Endothelial cell of umbilical vein (primary cell): ENCODE data around the gene NR3C1. TPM values are rescaled to one million over a fixed set of nuclear protein-coding genes. Genes with fewer than 3 reads are reported as not detected.

Source experiments
- BruUV-seq: library from RNA; stranded (reverse); fragments of 400-500 nt; replicated peaks from 2 replicates; lab custom pipeline; 2021; lab: Mats Ljungman, UMichigan
- CTCF ChIA-PET: fragments of 300-600, 350-600 bp; sonication (Branson Sonifier 250); formaldehyde crosslinking; loops from one replicate; lab custom pipeline; 2021; ENCODE audit warnings: antibody characterized with exemption, inconsistent platforms; lab: Charles Lee
- POLR2A ChIA-PET: fragments of 300-600, 350-600 bp; sonication (Branson Sonifier 250); formaldehyde crosslinking; loops from one replicate; lab custom pipeline; 2021; ENCODE audit warnings: antibody characterized with exemption, inconsistent platforms; lab: Charles Lee
- DNase-seq: peaks from one replicate; pipeline ENCODE4 v3.0.0-alpha.2; 2011; ENCODE audit warnings: low read depth, low spot score
- FAIRE-seq: peaks from 2 replicates; lab custom pipeline; 2011; peaks lifted over from hg19 to GRCh38; lab: Jason Lieb, UNC
- H2AFZ ChIP-seq: 2 replicates; pipeline ENCODE4 v1.6.0; 2012; ENCODE audit warnings: low read depth, low read length, control low read depth, inconsistent platforms
- H3K27ac ChIP-seq: 2 replicates; pipeline ENCODE4 v1.5.1; 2011; ENCODE audit warnings: low read depth, mild to moderate bottlenecking, control low read depth, low read length, moderate library complexity; ENCODE audit not compliant: insufficient read depth
- H3K27me3 ChIP-seq, 2 experiments: 2 replicates each; pipeline versions ENCODE4 v1.6.0 to v1.6.1; 2011; ENCODE audit warnings: low read length in 2 of 2, mixed read lengths in 1 of 2; ENCODE audit not compliant: control insufficient read depth in 2 of 2, insufficient read depth in 2 of 2
- H3K36me3 ChIP-seq, 2 experiments: 2 replicates in 1 of 2; 3 replicates in 1 of 2; pipeline ENCODE4 v1.5.1; 2011; ENCODE audit warnings: low read length in 2 of 2, mild to moderate bottlenecking in 1 of 2, moderate library complexity in 1 of 2; ENCODE audit not compliant: control insufficient read depth in 2 of 2, insufficient read depth in 2 of 2; ENCODE audit errors: extremely low read depth in 1 of 2
- H3K4me1 ChIP-seq: 3 replicates; pipeline ENCODE4 v1.5.1; 2011; ENCODE audit warnings: mild to moderate bottlenecking, low read length; ENCODE audit not compliant: control insufficient read depth, insufficient read depth; ENCODE audit errors: extremely low read depth
- H3K4me2 ChIP-seq: 2 replicates; pipeline ENCODE4 v1.6.1; 2011; ENCODE audit warnings: low read length, control low read depth, mixed read lengths; ENCODE audit not compliant: insufficient read depth
- H3K4me3 ChIP-seq, 3 experiments: fragments of 200-600 bp in 1 of 3; sonication (generic), shearing (Covaris generic) in 1 of 3; replicated peaks in 1 of 3; 2 replicates each; pipeline ENCODE4 v1.5.1; 2011 to 2016; ENCODE audit warnings: control low read depth in 3 of 3, low read length in 3 of 3, mild to moderate bottlenecking in 2 of 3, inconsistent platforms in 1 of 3, low read depth in 1 of 3, moderate library complexity in 1 of 3; ENCODE audit not compliant: insufficient read depth in 1 of 3
- H3K79me2 ChIP-seq: 2 replicates; pipeline ENCODE4 v1.6.0; 2012; ENCODE audit warnings: low read length, inconsistent platforms; ENCODE audit not compliant: control insufficient read depth, insufficient read depth
- H3K9ac ChIP-seq: replicated peaks from 2 replicates; pipeline ENCODE3; 2011; ENCODE audit warnings: low read length, control low read depth; ENCODE audit not compliant: insufficient read depth; ENCODE audit errors: extremely low read depth
- H3K9me1 ChIP-seq: replicated peaks from 3 replicates; pipeline ENCODE4 v1.6.0; 2011; ENCODE audit warnings: mild to moderate bottlenecking, low read length; ENCODE audit not compliant: control insufficient read depth, insufficient read depth; ENCODE audit errors: extremely low read depth
- H3K9me3 ChIP-seq: replicated peaks from 2 replicates; pipeline ENCODE4 v1.5.1; 2012; ENCODE audit warnings: low read length, inconsistent platforms; ENCODE audit not compliant: control insufficient read depth, insufficient read depth
- H4K20me1 ChIP-seq: replicated peaks from 2 replicates; pipeline ENCODE3; 2011; ENCODE audit warnings: mild to moderate bottlenecking, low read length; ENCODE audit not compliant: control insufficient read depth, insufficient read depth; ENCODE audit errors: extremely low read depth
- CTCF ChIP-seq, 2 donors: IDR thresholded peaks; 1 replicate in 1 of 2; 2 replicates in 1 of 2; pipeline ENCODE4 v1.5.1; 2011; ENCODE audit warnings: low read length in 2 of 2, mild to moderate bottlenecking in 2 of 2, moderate library complexity in 2 of 2, control low read depth in 1 of 2, inconsistent platforms in 1 of 2, low read depth in 1 of 2; ENCODE audit not compliant: insufficient read depth in 1 of 2; ENCODE audit errors: extremely low read depth in 1 of 2
- EZH2 ChIP-seq: IDR thresholded peaks from 2 replicates; pipeline ENCODE4 v1.6.1; 2012; ENCODE audit warnings: borderline replicate concordance, low read depth, mild to moderate bottlenecking, moderate library complexity, low read length, inconsistent platforms; ENCODE audit not compliant: severe bottlenecking
- GATA2 ChIP-seq: IDR thresholded peaks from 2 replicates; pipeline ENCODE4 v1.7.0; 2011; ENCODE audit warnings: low read depth, mild to moderate bottlenecking, moderate library complexity, mixed read lengths, low read length; ENCODE audit not compliant: insufficient read length, insufficient read depth
- MAX ChIP-seq: IDR thresholded peaks from 2 replicates; pipeline ENCODE4 v1.6.1; 2011; ENCODE audit not compliant: insufficient read depth, insufficient read length
- MYC ChIP-seq: IDR thresholded peaks from one replicate; pipeline ENCODE4 v1.6.1; 2011; ENCODE audit warnings: mild to moderate bottlenecking, low read depth, low read length
- POLR2A ChIP-seq: IDR thresholded peaks from 2 replicates; pipeline ENCODE4 v1.6.1; 2012; ENCODE audit warnings: low read depth, mild to moderate bottlenecking, control low read depth, low read length
- dilution Hi-C: fragments of 300-500 bp; cut with MboI; formaldehyde crosslinking; loops from one replicate; pipeline ENCODE4 v1.15.0; 2019; ENCODE audit warnings: low sequenced_read_pairs; ENCODE audit not compliant: extremely low pct_ligation_motif_present
- intact Hi-C: fragments of 100-400 bp; cut with micrococcal nuclease; formaldehyde crosslinking; loops from one replicate; pipeline ENCODE4 v1.10.0; 2022
- polyA plus RNA-seq, 4 experiments: library from polyadenylated mRNA; depleted of rRNA in 3 of 4; stranded (reverse) in 3 of 4; unstranded in 1 of 4; fragments of >200 nt; gene quantifications; 2 replicates each; pipeline versions ENCODE4 v1.2.1 to v1.2.3, GENCODE V29; 2011 to 2012; ENCODE audit warnings: missing spikeins in 1 of 4
- total RNA-seq: library from RNA; stranded (reverse); gene quantifications from 2 replicates; pipeline ENCODE4 v1.2.3, GENCODE V29; 2021

The NR3C1 gene
- total and polyA plus RNA-seq, 2 donors (not counting 3 experiments of a cell fraction or from before 2014, with no cell fraction given): 4.1 to 17.0 TPM

- intact Hi-C loops (no loop called here), dilution Hi-C loops (loop anchor here (25.0 kb wide), 1 partner anchor 186 kb away; no protein-coding TSS in a partner anchor)
- Histone ChIP-seq H3K4me1 (peaks cover 60% of the 10 kb centered on the region), H3K27ac (peak overlapping the region; percentile 5), H3K4me3 (peak overlapping the region in 2 of 3 experiments; percentile 15 to 52), H4K20me1 (no peaks in the 10 kb centered on the region), H3K4me2 (peak overlapping the region; percentile 95), H3K79me2 (peaks cover 95% of the 10 kb centered on the region), H3K9me1 (no peaks in the 10 kb centered on the region), H3K9ac (peak overlapping the region; percentile 19), H3K36me3 (no peaks in the 10 kb centered on the region), H2AFZ (no peak overlapping the region), H3K9me3 (no peaks in the 10 kb centered on the region), H3K27me3 (no peaks in the 10 kb centered on the region)
- TF ChIP-seq CTCF (IDR thresholded peaks at IDR 0.05; ENCODE audit: extremely low read depth in 1 of 2, insufficient read depth in 1 of 2, low read depth in 1 of 2, low read length in 2 of 2) (no peak), POLR2A (no peak), MAX (no peak), EZH2 (no peak), GATA2 (no peak), MYC (no peak)
- no peak for FAIRE-seq
- no TSS peak for BruUV-seq
- CTCF ChIA-PET: interaction anchor here (0.6 to 0.8 kb wide), 4 partner anchors 22 to 862 kb away, joined by 3 to 4 read pairs (median 3); no protein-coding TSS in a partner anchor
- DNase-seq: peak; percentile 30
- POLR2A ChIA-PET: interaction anchor here (0.6 kb wide), 1 partner anchor 77 kb away, joined by 11 read pairs; no protein-coding TSS in a partner anchor
Measured at GRCh38 chr5:143398053-143398355, 5.5 kb downstream of the NR3C1 start.
